HEK293T (cell line): ENCODE results near the gene SLC13A3.

Source experiments
- ARNT ChIP-seq: fragments of 450-650 bp; IDR thresholded peaks from 2 replicates; pipeline ENCODE4 v1.6.1; 2017; ENCODE audit warnings: mild to moderate bottlenecking
- BHLHE40 ChIP-seq: fragments of 450-650 bp; IDR thresholded peaks from 2 replicates; pipeline ENCODE4 v1.6.1; 2016; ENCODE audit warnings: mild to moderate bottlenecking, moderate library complexity, borderline replicate concordance
- ELF4 ChIP-seq: fragments of 450-650 bp; IDR thresholded peaks from 2 replicates; pipeline ENCODE4 v1.6.1; 2017; ENCODE audit warnings: antibody characterized with exemption
- FOXM1 ChIP-seq: fragments of 450-650 bp; IDR thresholded peaks from 2 replicates; pipeline ENCODE4 v1.6.1; 2017; ENCODE audit warnings: mild to moderate bottlenecking, borderline replicate concordance

DNA sequence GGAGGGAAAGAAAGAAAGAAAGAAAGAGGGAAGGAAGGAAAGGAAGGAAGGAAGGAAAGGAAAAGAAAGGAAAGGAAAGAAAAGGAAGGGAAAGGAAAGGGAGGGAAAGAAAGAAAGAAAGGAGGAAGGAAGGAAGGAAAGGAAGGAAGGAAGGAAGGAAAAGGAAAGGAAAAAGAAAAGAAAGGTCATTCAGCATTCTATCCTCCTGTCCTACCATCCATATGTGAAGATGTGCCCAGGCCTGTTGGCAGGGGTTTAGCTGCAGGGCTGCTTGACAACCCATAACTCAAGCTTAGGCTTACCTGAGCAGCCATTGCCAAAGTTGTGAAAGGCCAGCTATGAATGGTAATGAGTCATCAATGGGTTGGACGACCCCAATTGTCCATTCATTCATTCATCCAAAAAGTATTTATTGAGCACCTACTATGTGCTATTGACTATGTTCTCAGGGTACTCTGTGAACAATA is 50.9 kb downstream of the SLC13A3 start:
- no peak for TF ChIP-seq ELF4
- TF ChIP-seq FOXM1, result no peak
- TF ChIP-seq BHLHE40, result no peak
- no peak for TF ChIP-seq ARNT
